Smooth muscle cell (in vitro differentiated cells): Measurements from ENCODE around the gene COX6B2. TPM values are rescaled to one million over a fixed set of nuclear protein-coding genes. Genes with fewer than 3 reads are reported as not detected.

Source experiments
- DNase-seq: peaks from one replicate; lab custom pipeline; 2025; ENCODE audit not compliant: unreplicated experiment; lab: John Stamatoyannopoulos, UW
- H2AFZ ChIP-seq: fragments of 200-600 bp; sonication (generic); 2 replicates; pipeline ENCODE4 v1.6.0; 2016; ENCODE audit warnings: antibody characterized with exemption, low read depth, mild to moderate bottlenecking
- H3F3A ChIP-seq: fragments of 200-600 bp; sonication (generic); 2 replicates; pipeline ENCODE4 v1.6.0; 2017; ENCODE audit warnings: antibody characterized with exemption, low read depth
- H3K27ac ChIP-seq: fragments of 200-600 bp; sonication (generic); 2 replicates; pipeline ENCODE4 v1.5.1; 2016; ENCODE audit warnings: low read depth, mild to moderate bottlenecking
- H3K27me3 ChIP-seq: fragments of 200-600 bp; sonication (generic); 2 replicates; pipeline ENCODE4 v1.6.1; 2016; ENCODE audit warnings: low read depth, mild to moderate bottlenecking
- H3K36me3 ChIP-seq: fragments of 200-600 bp; sonication (generic); 2 replicates; pipeline ENCODE4 v1.5.1; 2016; ENCODE audit warnings: low read depth
- H3K4me1 ChIP-seq: fragments of 200-600 bp; sonication (generic); 2 replicates; pipeline ENCODE4 v1.5.1; 2016; ENCODE audit warnings: low read depth
- H3K4me2 ChIP-seq: fragments of 200-600 bp; sonication (generic); 2 replicates; pipeline ENCODE4 v1.6.0; 2016; ENCODE audit warnings: mild to moderate bottlenecking
- H3K4me3 ChIP-seq: fragments of 200-600 bp; sonication (generic); 2 replicates; pipeline ENCODE4 v1.5.1; 2016; ENCODE audit warnings: mild to moderate bottlenecking
- H3K79me2 ChIP-seq: fragments of 200-600 bp; sonication (generic); 2 replicates; pipeline ENCODE4 v1.6.0; 2016; ENCODE audit warnings: low read depth, mild to moderate bottlenecking
- H3K9ac ChIP-seq: fragments of 200-600 bp; sonication (generic); 2 replicates; pipeline ENCODE4 v1.6.0; 2016; ENCODE audit warnings: low read depth
- H3K9me3 ChIP-seq: fragments of 200-600 bp; sonication (generic); replicated peaks from 2 replicates; pipeline ENCODE4 v1.5.1; 2016; ENCODE audit warnings: low read depth
- H4K20me1 ChIP-seq: fragments of 200-600 bp; sonication (generic); 2 replicates; pipeline ENCODE4 v1.6.0; 2016; ENCODE audit warnings: low read depth
- WGBS: methylation state at CpG from one replicate; pipeline ENCODE4 v1.1.7; 2016; ENCODE audit warnings: low lambda C conversion rate; 5-methylcytosine and 5-hydroxymethylcytosine counted together
- polyA plus RNA-seq: library from polyadenylated mRNA; unstranded; fragments of >200 nt; fragmentation: Nextera tagmentation; extraction: Ambion mirVana; gene quantifications from 2 replicates; pipeline ENCODE4 v1.2.1, GENCODE V29; 2016
- total RNA-seq: library from RNA; depleted of rRNA; stranded (reverse); fragments of >200 nt; gene quantifications from 2 replicates; pipeline ENCODE4 v1.2.3, GENCODE V29; 2014
- TF ChIP-seq, protein P1 (sequence below): fragments of 200-600 bp; sonication (generic); IDR thresholded peaks from 2 replicates; pipeline ENCODE4 v1.5.1; 2017; ENCODE audit warnings: borderline replicate concordance, mild to moderate bottlenecking, antibody characterized with exemption; ENCODE audit not compliant: insufficient read depth, poor library complexity, severe bottlenecking

COX6B2 gene
- total and polyA plus RNA-seq, 2 experiments from 2014 or later, result 0.18 to 1.7 TPM

DNA sequence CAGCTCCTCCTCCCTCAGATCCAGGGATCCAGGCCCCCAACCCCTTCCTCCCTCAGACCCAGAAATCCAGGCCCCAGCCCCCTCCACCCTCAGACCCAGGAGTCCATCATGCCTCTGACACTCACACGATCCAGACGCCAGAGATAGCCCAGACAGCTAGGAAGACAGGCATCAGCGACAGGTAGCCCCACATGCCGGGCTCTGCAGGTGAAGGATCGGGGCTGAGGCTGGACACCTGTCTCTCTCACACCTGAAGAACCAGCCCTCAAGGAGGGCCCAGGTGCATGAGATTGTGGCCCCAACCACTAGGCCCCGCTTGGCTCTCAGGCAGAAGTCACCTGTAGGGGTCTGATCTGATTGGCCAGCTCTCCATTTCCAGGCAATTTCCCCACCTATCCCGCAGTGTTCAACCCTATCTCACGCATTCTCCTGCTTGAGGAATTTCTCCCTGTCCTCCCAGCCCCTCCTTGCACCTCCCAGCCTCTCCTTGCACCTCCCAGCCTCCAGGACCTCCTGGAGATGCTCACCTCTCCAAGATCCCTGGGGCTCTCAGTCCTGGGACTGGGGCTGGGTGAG is 33.6 kb downstream of the COX6B2 start:
- Histone ChIP-seq H3K27me3 (no peaks in the 10 kb centered on the region), H3K4me2 (no peak overlapping the region), H3F3A (no peaks in the 10 kb centered on the region), H3K79me2 (no peaks in the 10 kb centered on the region), H3K36me3 (no peaks in the 10 kb centered on the region), H3K4me1 (no peaks in the 10 kb centered on the region), H4K20me1 (no peaks in the 10 kb centered on the region), H3K9me3 (no peaks in the 10 kb centered on the region), H3K27ac (no peak overlapping the region), H3K4me3 (no peak overlapping the region), H2AFZ (no peak overlapping the region), H3K9ac (no peak overlapping the region)
- no peak for DNase-seq
- WGBS, result 89% methylated on average over 5 of the region's 8 CpGs
- TF ChIP-seq, protein P1, sequence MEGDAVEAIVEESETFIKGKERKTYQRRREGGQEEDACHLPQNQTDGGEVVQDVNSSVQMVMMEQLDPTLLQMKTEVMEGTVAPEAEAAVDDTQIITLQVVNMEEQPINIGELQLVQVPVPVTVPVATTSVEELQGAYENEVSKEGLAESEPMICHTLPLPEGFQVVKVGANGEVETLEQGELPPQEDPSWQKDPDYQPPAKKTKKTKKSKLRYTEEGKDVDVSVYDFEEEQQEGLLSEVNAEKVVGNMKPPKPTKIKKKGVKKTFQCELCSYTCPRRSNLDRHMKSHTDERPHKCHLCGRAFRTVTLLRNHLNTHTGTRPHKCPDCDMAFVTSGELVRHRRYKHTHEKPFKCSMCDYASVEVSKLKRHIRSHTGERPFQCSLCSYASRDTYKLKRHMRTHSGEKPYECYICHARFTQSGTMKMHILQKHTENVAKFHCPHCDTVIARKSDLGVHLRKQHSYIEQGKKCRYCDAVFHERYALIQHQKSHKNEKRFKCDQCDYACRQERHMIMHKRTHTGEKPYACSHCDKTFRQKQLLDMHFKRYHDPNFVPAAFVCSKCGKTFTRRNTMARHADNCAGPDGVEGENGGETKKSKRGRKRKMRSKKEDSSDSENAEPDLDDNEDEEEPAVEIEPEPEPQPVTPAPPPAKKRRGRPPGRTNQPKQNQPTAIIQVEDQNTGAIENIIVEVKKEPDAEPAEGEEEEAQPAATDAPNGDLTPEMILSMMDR, result no peak

DNA sequence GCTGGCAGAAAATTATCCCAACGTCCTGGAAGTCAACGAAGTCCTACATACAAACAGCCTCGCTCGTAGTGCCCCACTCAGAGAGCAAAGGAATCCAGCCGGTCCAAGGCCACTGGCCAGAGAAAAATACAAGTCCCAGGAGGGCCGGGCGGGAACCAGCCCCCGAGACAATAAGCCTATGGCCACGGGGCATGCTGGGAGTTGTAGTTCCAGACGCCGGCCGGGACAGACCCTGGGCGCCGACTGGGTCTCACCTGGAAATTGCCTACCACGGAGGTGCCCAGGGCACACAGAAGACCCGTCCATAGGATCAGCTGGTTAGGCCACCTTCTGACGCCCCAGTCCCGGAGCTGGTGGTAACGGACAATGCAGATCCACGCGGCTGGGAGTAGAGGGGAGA is 34.7 kb downstream of the COX6B2 start:
- Histone ChIP-seq H2AFZ (peak overlapping the region; percentile 84), H3F3A (no peaks in the 10 kb centered on the region), H3K27ac (no peak overlapping the region), H3K4me1 (no peaks in the 10 kb centered on the region), H3K79me2 (no peaks in the 10 kb centered on the region), H3K27me3 (no peaks in the 10 kb centered on the region), H3K9me3 (no peaks in the 10 kb centered on the region), H3K4me3 (peak overlapping the region; percentile 32), H3K9ac (no peak overlapping the region), H3K36me3 (no peaks in the 10 kb centered on the region), H4K20me1 (no peaks in the 10 kb centered on the region), H3K4me2 (peak overlapping the region; percentile 85)
- no peak for DNase-seq
- 26% methylated on average over 21 of the region's 21 CpGs for WGBS
- TF ChIP-seq, protein P1, result no peak

DNA sequence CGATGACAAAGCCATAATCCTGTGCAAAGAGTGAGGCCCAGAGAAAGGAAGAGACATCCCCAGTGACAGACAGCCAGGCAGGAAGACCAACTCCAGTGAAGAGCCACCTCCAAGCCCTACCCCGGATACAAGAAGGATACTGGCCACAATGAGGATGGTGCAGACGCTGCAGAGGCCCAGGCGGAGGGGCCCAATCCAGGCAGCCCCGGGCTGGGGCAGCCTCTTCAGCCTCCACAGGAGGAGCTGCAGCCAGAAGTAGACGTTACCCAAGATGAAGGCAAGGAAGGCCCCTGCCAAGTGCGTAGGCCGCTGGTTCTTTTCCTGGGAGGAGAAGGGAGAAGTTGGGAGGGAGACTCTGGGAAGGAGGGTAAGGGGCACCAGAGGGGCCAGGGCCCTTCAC is 37.9 kb downstream of the COX6B2 start:
- WGBS, result 88% methylated on average over 8 of the region's 8 CpGs
- Histone ChIP-seq H3K36me3 (no peaks in the 10 kb centered on the region), H3F3A (no peaks in the 10 kb centered on the region), H3K9ac (no peak overlapping the region), H3K9me3 (no peaks in the 10 kb centered on the region), H3K4me2 (no peak overlapping the region), H2AFZ (no peak overlapping the region), H3K27me3 (no peaks in the 10 kb centered on the region), H3K4me1 (no peaks in the 10 kb centered on the region), H3K79me2 (no peaks in the 10 kb centered on the region), H4K20me1 (no peaks in the 10 kb centered on the region), H3K4me3 (no peak overlapping the region), H3K27ac (no peak overlapping the region)
- no peak for DNase-seq
- TF ChIP-seq, protein P1, result no peak

DNA sequence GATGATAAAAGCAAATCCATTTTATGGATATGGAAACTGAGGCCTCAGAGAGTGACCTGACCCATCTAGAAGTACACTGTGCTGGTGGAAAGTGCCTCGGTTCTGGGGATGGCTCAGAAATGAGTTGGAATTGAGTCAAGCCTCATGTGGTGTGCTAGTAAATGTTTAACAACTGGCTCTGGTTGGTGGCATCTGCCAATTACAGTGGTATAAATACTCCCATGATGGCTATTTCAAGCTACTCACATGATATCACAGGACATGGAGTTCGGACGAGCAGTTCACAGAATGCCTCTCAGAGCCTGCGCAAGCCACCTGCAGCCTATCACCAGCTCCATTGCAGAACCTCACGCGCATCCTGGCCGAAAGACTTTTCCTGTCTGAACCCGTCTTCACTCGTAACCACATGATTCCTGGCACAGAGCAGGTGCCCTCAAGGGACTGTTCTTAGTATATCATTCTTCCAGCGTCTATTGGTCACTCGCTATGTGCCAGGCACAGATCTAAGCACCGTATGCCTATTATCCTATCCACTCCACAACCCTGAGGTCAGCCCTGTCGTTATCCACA is 38.5 kb downstream of the COX6B2 start:
- no peaks in the 10 kb centered on the region for H3K27me3 ChIP-seq
- DNase-seq, result no peak
- no peaks in the 10 kb centered on the region for H3K79me2 ChIP-seq
- no peak overlapping the region for H3K4me3 ChIP-seq
- WGBS, result 93% methylated on average over 13 of the region's 13 CpGs
- no peaks in the 10 kb centered on the region for H4K20me1 ChIP-seq
- TF ChIP-seq, protein P1, result no peak
- no peak overlapping the region for H3K4me2 ChIP-seq
- no peaks in the 10 kb centered on the region for H3K9me3 ChIP-seq
- no peaks in the 10 kb centered on the region for H3K36me3 ChIP-seq
- H2AFZ ChIP-seq, result no peak overlapping the region
- H3K9ac ChIP-seq, result no peak overlapping the region
- no peaks in the 10 kb centered on the region for H3K4me1 ChIP-seq
- H3F3A ChIP-seq, result no peaks in the 10 kb centered on the region
- H3K27ac ChIP-seq, result no peak overlapping the region
